GM04504 (cell line): Measurements from ENCODE around the gene ATP2B2.

Experiments used
- DNase-seq: peaks from one replicate; pipeline ENCODE4 v3.0.0-alpha.2; 2012; ENCODE audit warnings: low read depth

Gene ATP2B2

GRCh38 chr3:10447527-10448260 lies 57.7 kb downstream of the ATP2B2 start:
- DNase-seq, result no peak

- no peak for DNase-seq
These were observed 58.3 kb downstream of the ATP2B2 start for GRCh38 chr3:10447110-10447509.

- DNase-seq, result no peak
These were observed 59.7 kb downstream of the ATP2B2 start for GRCh38 chr3:10445561-10446175.

- DNase-seq, result no peak
These were observed 60.9 kb downstream of the ATP2B2 start for GRCh38 chr3:10444511-10444910.

GRCh38 chr3:10444110-10444429 lies 61.3 kb downstream of the ATP2B2 start:
- no peak for DNase-seq

GRCh38 chr3:10443272-10444109 lies 61.9 kb downstream of the ATP2B2 start:
- no peak for DNase-seq

GRCh38 chr3:10442151-10442795 lies 63.1 kb downstream of the ATP2B2 start:
- peak; percentile 7 for DNase-seq

- DNase-seq, result no peak
These were observed 64.7 kb downstream of the ATP2B2 start for GRCh38 chr3:10440684-10441083.

GRCh38 chr3:10438902-10439610 lies 66.3 kb downstream of the ATP2B2 start:
- DNase-seq, result no peak

- DNase-seq, result peak; percentile 17
These were observed 67.1 kb downstream of the ATP2B2 start for GRCh38 chr3:10437995-10438901.

GRCh38 chr3:10437272-10437994 lies 68.0 kb downstream of the ATP2B2 start:
- peak; percentile 20 for DNase-seq

- DNase-seq, result no peak
These were observed 69.5 kb downstream of the ATP2B2 start for GRCh38 chr3:10435850-10436249.

- DNase-seq, result no peak
These were observed 70.4 kb downstream of the ATP2B2 start for GRCh38 chr3:10434938-10435336.

GRCh38 chr3:10434144-10434937 lies 71.0 kb downstream of the ATP2B2 start:
- no peak for DNase-seq

- no peak for DNase-seq
These were observed 72.5 kb downstream of the ATP2B2 start for GRCh38 chr3:10432931-10433330.

GRCh38 chr3:10432156-10432845 lies 73.1 kb downstream of the ATP2B2 start:
- no peak for DNase-seq

GRCh38 chr3:10430805-10431204 lies 74.6 kb downstream of the ATP2B2 start:
- DNase-seq, result no peak

GRCh38 chr3:10428406-10429091 lies 76.8 kb downstream of the ATP2B2 start:
- DNase-seq, result no peak
